Limb (tissue), 2 donors: ENCODE data around the gene NES.

Experiments used
- DNase-seq, 2 donors: peaks; one replicate each; pipeline ENCODE4 v3.0.0-alpha.2; 2016; ENCODE audit errors: extremely low spot score in 2 of 2

The NES gene

GRCh38 chr1:156676820-156677615 is at the start of gene NES:
Gene NES, minus strand, starts transcription at chr1:156677407. Its CDS starts 143 bp downstream, at chr1:156677264.
- peak; percentile 83 to 88 for DNase-seq

- peak in 1 of 2 donors; percentile 54 for DNase-seq
Measured at GRCh38 chr1:156726549-156727226, 49.5 kb upstream of the NES start.

DNA sequence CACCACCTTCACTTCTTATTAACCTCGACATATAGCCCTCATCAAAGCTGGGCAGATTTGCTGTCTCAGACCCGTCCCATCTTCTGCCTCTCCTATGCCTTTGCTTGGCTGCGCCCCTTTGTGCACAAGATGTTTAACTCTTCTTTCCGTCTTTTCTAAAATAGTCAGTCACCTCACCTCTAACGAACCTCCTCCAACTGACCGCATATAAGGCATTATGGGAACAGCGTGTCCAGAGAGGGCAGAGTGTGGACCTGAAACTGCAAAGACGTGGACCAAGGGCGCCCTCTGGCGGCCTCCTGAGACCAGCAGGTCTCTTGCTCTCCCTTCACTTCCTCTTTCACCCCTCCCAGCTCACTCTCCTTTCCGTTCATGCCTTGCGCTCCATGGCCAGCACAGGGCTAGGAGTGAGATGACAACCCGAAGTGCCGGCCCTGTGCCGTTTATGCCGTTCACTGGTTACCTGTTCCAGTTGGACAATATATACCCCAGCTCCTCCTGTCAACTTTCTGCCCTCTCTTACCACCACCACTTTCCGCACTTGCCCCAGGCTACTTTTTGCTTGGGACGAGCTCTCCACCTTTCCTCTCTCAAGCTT is 48.6 kb upstream of the NES start:
- DNase-seq = peak; percentile 89 to 92

DNA sequence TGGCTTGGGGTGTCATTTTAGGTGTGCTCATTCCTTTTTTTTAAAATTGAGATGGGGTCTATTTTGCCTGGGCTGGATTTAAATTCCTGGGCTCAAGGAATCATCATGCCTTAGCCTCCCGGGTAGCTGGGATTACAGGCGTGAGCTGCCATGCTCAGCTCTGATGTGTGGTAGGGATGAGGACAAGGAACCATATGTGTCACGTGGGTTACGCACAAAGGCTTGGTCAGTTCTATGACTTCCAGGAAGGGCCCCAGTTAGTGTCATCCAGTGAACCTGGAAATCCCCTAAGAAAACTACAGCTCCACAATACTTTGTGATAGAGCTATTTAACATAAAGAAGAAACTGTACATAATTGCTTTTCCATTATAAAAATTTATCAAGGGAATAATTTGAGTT is 44.3 kb upstream of the NES start:
- DNase-seq = no peak

GRCh38 chr1:156721131-156721530 is 43.9 kb upstream of the NES start:
- no peak for DNase-seq

DNA sequence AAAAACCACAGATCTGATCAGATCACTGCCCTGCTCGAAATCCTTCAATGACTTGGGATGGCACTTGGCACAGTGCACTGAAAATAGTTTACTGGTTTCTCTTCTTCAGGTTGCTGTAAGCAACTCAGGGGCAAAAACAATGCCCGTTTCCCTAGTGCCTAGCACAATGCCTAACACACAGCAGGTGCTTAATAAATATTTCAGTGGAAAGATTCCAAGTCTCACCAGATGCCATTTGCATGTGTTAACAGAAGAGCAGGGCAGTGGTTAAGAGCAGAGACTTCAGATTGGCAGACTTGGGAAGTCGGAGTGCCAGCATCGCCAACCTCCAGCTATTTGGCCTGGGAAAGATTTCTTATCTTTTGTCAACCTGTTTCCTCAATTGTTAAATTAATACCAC is 40.1 kb upstream of the NES start:
- DNase-seq = no peak

- no peak for DNase-seq
Measured at GRCh38 chr1:156714830-156715229, 37.6 kb upstream of the NES start.

DNA sequence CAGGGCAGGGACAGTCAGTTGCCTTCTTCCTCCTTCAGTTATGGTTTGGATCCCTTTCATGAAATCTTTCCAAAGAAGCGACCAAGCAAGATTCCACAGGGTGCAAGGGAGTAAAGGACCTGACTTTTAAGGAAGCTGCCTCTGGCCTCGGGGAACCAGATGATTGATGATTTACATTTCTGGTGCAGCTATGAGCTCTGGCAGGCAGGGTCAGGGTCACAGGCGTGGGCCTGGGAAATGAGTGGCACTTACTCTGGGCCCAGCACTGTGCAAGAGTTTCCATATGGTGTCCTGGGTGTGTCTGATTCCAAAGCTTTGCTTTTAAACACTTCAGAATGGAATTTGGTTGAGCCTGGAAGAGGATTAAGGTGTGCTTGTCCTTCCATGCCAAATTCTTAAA is 35.4 kb upstream of the NES start:
- no peak for DNase-seq

GRCh38 chr1:156711011-156711817 is 34.0 kb upstream of the NES start:
- DNase-seq = peak; percentile 31 to 51

- peak; percentile 64 to 67 for DNase-seq
Measured at GRCh38 chr1:156709757-156710489, 32.7 kb upstream of the NES start.

DNA sequence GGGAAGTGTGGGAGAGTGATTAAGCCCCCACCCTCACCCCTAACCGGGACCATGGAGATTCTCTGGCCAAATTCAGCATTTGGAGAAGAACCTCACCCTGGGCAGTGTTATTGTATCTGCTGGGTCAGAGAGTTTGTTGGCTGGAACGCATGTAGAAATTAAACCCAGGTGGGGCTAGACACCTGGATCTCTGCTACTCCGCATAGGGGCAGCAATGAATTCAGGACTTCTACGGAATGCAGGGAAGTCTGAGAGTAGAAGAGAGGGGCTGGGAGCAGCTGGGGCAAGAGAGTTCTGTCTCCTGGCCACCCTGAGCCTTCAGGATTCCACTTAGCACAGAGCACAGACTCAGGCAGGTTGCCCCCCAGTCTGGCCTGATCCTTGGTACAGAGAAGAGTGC is 31.8 kb upstream of the NES start:
- no peak for DNase-seq

GRCh38 chr1:156708218-156708661 is 31.0 kb upstream of the NES start:
- DNase-seq = peak in 1 of 2 donors; percentile 48

- peak; percentile 74 to 83 for DNase-seq
Measured at GRCh38 chr1:156707417-156708217, 30.4 kb upstream of the NES start.

- DNase-seq = peak; percentile 77 to 82
Measured at GRCh38 chr1:156706657-156707416, 29.6 kb upstream of the NES start.

DNA sequence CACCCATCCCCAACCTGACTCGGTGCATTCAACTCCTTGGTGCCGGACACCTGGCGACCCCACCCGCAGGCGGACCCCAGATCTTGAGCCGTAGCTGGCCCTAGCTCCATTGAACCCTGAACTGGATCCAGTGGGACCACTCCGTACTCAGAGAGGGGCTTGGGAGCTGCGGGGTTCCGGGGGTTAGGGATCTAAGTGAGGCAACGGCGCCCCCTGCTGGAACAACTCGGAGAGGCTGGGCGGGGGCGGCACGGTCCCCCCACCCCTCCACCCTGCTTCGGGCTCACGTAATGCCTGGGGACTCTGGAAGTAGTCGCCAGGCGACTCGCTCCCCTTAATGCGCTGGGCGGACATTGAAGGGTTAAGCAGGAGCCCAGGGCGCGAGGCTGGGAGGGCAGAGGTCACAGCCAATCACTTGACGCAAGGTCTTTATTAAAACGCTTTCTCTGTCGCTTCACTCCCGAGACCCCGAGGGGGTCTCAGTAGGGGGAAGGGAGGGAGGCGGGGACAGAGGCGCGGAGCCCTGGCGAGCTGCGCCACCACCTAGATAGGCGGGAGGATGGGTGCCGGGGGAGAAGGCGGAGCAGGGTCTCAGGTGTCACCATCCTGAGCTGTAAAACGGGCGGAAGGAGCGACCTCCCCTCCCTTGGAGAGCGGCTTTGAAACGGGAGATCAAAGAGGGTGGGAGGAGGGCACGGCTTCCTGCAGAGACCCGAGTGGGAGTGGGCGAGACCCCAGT is 28.9 kb upstream of the NES start:
- DNase-seq = peak; percentile 79 to 91

DNA sequence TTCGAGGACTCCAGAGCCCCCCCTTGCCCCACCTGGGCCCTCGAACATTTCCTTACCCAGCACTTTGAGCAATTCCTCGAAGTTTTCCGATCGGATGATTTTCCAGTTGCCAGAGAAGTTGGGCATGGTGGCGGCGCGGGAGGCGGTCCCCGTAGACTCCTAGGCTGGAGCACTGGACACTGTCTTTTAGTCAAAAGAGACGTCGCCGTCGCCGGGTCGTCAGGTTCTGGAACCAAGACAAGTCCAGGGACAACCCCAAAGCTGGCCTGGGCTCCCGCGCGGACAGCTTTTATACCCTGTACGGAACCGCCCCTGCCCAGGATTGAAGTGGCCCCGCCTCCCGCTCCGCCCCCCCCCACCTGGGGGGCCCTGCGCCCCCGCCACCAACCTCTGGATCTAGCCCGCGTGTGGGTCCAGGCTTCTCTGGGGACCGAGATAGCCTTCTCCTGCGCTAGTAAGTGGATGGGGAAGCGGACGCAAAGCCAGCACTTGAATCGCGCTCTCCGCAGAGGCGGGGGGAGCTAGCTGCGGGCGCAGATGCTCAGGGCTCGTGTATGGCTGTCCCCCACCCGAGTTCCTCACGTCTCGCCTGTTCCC is 28.2 kb upstream of the NES start, which contains the start of gene CRABP2:
TSS of gene CRABP2 (minus strand) at position 263 of the 597 bp plus-strand sequence. CDS start at position 126, 137 bp downstream.
- DNase-seq = no peak

DNA sequence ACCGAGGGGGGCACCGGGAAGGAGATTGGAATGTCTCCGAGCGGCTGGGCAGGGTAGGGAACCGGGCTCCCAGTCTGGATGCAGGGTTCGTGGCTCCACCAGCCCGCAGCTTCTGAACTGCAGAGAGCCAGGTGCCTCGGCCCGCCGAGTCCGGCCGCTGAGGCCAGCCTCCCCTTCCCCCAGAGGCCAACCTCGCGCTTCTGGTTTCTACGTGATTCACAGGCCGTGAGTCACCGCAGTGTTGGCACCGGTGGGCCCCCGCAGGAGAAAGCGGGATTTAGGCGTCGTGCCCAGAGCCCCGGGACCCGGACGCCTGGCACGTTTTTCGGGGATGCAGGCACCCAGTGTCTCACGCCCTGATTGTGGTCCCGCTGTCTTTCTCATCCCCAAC is 27.7 kb upstream of the NES start:
- peak in 1 of 2 donors; percentile 61 for DNase-seq

DNA sequence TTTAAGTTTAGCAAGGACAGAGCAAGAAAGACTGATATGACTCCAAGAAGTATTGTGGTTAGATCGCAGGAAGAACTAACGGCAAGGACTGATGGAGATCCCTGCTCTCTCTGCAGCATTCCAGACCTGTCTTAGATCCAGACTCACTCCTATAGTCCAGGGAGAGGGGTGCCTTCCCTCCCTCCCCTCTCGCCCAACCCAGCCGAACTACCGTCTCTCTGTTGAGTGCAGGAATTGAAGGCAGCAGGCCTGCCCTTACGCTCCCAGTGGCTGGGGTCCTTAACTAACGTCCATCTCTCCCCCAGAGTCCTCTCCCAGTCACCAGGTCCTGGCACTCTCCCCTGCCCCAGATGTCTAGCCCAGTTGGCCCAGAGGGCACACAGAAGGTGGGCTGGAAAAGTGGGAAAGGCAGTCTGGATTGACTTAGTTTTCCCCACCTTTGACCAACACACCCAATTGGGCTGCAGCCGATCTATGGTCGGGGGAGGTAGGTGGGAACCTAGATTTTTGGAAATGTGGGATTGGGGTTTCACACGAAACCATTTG is 27.0 kb upstream of the NES start:
- DNase-seq = no peak
